ENCODE data around the gene RAMP2.

DNA sequence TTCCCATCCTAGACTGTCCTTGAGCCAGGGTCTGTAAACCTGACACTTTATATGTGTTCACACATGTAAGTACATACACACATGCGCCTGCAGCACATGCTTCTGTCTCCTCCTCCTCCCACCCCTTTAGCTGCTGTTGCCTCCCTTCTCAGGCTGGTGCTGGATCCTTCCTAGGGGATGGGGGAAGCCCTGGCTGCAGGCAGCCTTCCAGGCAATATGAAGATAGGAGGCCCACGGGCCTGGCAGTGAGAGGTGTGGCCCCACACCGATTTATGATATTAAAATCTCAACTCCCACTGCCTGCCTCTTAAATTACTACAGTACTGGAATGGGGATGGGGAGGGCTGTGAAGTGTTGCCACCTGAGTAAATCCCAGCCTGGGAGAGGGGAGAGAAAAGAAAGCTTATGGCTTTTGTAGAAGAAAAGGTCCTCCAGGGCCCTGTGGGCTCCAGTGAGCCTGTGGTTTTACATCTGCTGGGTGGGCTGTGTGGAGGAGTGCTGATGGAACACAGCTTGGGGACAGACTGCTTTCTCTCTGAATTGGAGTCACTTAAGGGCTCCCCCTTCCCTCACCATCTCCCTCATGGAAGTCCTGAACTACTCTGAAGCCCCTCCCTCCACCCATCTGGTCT is 18.4 kb downstream of the RAMP2 start:
- TF ChIP-seq, protein P1, sequence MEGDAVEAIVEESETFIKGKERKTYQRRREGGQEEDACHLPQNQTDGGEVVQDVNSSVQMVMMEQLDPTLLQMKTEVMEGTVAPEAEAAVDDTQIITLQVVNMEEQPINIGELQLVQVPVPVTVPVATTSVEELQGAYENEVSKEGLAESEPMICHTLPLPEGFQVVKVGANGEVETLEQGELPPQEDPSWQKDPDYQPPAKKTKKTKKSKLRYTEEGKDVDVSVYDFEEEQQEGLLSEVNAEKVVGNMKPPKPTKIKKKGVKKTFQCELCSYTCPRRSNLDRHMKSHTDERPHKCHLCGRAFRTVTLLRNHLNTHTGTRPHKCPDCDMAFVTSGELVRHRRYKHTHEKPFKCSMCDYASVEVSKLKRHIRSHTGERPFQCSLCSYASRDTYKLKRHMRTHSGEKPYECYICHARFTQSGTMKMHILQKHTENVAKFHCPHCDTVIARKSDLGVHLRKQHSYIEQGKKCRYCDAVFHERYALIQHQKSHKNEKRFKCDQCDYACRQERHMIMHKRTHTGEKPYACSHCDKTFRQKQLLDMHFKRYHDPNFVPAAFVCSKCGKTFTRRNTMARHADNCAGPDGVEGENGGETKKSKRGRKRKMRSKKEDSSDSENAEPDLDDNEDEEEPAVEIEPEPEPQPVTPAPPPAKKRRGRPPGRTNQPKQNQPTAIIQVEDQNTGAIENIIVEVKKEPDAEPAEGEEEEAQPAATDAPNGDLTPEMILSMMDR (IDR thresholded peaks at IDR 0.05), result no peak
- TF ChIP-seq POLR2A (IDR thresholded peaks at IDR 0.05) (no peak), EP300 (IDR thresholded peaks at IDR 0.05; ENCODE audit: low read depth) (no peak)
